ENCODE measurements around the gene TTC13.
A peak's percentile ranks its signal among the peaks of the same experiment; 100 is the strongest.

Gene TTC13

DNA sequence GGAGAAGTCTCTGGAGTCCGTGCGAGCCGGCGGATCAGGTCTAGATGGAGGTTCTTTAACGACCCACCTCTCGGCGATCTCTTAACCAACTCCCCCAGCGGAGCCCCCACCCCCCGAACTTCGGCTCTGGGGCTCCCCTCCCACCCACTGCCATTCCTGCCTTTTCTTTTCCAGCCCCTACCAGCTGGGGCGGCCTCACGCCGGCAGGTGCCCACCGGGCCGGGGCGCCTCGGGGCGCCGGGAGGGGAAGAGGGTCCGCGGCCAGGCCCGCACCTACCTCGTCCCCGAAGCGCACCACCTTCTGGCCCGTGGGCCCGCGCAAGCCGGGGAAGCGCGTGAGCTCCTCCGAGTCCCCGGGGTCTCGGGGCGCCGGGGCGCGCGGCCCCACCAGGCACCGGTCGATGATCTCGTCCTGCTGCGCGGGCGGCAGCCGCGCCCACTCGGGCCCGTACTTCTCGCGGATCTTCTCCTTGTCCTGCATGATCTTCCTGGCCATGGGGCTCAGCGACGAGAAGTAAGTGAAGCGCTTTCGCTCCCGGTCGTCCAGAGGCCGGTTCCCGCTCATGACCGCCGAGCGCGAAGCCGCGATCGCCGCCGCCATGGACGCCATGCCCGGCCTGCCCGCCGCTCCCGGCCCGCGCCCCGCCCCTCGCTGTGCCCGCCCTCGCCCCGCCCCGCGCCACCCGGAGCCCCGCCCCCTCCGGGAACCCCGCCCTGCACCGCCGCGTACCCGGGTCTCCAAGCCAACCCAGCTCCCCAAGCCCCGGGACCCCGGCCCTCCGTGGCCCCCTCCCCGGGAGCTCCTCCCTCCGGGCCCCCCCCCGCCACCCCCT is 110.5 kb downstream of the TTC13 start, which contains the start of gene C1orf198:
TSS of gene C1orf198 (minus strand) at position 619 of the 833 bp plus-strand sequence. CDS start at position 610, 9 bp downstream.
- peak; percentile 83 for DNase-seq

DNA sequence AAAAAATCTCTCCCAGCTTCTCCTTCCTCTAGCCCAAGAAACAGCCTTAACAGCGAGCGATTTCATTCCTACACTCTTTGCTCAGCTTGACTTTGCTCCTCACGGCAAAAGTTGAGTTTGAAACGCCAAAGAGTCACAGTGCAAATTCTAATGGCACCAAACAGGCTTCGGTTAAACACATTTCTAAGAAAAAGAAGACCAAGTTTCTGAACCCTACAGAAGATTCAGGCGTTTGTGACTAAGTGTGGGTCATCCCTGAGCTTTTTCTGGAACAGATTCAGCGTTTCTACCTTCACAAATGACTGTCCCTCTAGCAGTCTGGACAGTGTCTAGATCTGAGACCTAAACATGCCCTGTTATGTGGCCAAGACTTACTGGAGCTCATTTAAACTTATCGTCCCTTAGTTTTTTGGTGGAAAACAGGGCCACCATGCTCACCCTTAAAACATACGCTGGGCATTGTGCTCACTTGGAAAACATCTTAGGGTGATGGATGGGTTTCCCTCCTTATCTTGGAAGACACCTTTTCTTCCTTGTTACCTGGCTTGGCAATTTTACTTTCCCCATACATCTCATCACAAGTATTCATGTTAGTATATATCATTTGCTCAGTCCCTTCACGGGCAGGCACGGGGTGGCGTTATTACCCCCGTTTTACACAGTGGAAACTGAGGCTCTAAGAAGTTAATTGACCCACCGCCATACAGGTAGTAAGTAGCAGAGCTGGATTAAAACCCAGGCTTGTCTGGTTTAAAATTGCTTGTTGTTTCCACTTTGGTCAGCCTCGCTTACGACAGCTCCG is 111.4 kb downstream of the TTC13 start:
- DNase-seq = no peak

DNA sequence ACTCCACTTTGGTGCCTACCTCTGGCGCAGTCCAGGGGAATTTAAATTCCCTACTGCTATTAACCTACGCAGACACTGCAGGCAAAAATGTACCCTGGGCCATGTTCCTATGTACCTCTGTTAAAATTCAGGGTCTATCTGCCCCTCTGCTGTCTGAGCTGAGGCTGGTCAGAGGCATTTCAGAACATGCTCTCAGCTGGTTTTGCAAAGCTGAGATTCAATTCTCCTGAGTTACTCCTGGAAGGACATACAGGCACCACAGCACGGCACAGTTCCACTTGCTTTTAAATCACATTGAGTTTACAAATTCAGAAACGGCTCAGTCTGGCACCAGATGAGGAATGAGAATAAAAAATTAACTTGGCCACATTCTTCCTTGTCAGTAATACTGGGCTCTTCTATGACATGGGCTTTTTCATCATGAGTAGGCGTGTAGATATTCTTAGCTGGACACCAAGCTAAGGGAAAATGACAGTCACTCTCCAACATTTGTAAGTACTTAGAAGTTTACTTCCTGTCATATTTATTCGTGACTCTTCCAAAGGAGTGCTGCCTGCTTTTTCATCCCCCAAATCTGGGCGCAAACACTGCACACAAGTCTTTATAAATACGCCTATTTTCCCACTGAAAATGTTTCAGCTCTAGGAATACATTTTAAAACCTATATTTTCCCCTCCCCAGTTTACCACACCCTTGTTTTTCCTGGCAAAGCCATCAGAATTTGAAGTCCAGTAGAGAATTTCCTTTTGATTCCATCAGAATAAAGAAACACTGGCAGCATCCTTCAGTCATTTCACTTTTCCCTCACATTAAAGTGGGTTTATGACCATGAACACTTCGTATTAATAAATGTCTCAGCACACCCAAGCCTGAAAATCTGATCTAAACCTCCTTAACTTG is 112.2 kb downstream of the TTC13 start:
- no peak for DNase-seq

DNA sequence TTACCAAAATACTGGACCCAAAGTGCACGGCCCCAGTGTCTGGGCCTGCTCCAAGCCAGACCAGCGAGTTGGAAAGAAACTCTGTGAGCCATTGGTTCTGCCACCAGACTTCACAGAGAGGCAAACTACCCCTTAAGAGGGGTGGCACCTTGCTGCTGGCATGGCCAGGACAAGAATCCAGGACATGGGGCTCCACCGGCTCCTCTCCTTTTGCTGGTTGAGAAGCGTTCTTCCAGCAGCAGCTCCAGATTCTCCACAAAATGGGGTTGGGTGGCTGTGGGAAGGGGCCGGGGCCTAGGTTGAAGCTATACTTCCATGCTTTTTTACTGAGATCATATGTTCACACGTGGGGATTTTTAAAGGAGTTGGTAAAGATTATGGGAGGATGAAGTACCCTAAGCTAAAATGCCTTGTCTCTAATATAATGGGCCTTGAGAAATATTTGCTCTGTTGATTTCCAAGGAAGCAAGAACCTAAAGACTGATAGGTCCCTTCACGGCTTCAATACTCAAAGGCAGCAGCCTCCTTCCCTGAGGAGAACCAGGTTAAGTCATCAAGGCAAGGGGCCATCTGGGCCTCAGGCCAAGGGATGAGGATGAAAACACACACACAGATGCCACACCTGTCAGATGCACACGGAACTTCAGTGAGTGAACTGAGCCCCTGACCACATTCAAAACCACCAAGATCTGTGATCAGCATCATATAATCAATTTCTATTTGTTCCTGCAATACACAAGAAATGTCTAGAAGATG is 113.4 kb downstream of the TTC13 start:
- DNase-seq = no peak

DNA sequence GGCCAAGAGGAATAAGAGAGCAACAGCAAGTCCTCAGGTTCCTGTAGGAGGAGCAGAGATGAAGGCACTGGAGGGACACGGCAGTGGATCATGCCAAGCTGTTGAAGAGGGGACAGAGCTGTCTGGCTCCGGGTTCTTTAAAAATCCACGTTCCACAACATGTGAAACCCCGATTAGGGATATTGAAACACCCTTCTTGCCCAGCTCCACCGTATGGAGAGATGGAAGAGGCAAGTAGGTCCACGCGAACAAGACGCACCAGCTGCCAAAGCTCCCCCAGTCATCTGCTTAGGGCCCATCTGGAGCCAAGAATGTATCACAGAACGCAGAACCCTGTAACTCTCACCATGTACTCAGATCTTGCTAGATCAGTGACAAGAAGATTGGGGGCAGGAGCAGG is 114.2 kb downstream of the TTC13 start:
- no peak for DNase-seq

DNA sequence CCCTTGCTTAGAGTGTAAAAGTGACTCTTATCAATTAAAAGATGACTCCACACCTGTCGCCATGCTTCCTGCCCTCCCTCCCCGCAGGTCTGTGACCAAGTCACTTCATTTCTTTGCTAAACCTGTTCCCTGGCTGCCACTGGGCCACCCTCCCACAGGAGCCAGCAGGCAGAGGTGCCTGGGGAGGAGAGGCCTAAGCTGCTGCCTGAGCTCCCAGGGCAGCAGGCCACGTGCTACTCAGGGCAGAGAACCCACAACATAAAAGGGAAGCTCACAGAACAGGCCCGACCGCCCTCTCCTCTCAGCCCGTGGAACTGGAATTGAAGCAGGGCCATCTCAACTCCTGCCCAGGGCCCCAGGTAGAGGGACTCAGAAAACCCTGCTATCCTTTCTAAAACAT is 115.2 kb downstream of the TTC13 start:
- no peak for DNase-seq

DNA sequence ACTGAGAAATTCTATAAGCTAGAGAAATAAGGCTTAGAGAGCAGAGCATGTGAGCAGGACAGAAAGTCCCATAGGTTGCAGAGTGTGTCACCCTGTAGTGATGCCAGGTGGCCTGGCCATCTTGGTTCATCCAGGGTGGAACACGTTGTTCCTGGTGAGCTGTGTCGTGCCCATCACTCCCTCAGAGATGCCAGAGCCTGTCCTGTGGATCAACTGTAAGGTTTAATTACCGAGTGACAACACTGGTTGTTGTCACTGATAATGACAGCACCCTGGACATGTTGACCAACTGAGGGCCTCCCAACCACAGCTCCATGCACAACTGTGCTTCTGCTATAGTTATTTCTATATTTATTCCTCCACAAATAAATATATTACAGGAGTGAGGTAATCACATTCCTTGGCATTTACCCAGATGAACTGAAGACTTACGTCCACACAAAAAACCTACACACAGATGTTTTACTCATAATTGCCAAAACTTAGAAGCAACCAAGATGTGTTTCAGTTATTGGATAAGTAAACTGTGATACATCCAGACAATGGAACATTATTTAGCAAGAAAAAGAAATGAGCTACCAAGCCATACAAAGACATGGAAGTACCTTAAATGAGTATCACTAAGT is 116.6 kb downstream of the TTC13 start:
- no peak for DNase-seq

DNA sequence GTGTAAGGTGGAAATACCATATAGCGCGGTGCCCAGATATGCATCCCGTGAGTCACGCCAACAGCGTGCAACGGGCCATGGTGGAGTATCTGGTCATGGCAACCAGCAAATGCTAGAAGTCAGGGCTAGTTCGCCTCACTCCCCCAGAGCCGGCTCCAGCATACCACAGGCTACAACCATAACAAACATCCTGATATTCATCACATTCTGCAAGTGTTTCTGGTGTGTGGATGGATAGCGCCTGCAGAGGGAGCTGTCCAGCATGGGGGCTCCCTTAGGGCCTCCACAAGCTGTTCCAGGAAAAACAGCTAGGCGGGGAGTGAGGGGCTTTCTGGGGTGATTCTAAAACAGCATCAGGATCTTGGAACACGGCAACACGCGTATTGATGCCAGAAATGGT is 117.2 kb downstream of the TTC13 start:
- DNase-seq = no peak

DNA sequence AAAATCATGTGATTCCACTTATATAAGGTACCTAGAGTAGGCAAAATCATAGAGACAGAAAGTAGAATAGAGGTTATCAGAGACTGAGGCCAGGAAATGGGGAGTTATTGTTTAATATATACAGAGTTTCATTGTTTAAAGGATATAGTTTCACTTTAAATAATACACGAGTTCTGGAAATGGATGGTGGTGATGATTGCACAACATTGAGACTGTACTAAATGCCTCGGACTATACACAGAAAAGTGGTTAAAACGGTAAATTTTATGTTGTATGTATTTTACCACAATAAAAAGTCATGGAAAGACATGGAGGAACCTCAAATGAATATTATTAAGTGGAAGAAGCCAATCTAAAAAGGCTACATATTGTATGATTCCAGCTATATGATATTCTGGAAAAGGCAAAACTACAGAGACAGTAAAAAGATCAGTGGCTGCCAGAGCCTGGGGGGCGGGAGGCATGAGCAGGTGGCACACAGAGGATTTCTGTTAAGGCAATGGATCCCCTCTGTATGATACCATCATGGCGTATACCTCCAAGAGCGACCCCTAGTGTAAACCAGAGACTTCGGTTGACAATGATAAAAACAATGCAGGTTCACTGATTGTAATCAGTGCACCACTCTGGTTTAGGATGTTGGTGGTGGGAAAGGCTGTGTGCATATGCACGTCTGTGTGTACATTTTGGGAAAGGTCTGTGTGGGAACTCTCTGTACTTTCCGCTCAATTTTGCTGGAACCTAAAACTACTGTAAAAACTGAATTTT is 117.9 kb downstream of the TTC13 start:
- no peak for DNase-seq

DNA sequence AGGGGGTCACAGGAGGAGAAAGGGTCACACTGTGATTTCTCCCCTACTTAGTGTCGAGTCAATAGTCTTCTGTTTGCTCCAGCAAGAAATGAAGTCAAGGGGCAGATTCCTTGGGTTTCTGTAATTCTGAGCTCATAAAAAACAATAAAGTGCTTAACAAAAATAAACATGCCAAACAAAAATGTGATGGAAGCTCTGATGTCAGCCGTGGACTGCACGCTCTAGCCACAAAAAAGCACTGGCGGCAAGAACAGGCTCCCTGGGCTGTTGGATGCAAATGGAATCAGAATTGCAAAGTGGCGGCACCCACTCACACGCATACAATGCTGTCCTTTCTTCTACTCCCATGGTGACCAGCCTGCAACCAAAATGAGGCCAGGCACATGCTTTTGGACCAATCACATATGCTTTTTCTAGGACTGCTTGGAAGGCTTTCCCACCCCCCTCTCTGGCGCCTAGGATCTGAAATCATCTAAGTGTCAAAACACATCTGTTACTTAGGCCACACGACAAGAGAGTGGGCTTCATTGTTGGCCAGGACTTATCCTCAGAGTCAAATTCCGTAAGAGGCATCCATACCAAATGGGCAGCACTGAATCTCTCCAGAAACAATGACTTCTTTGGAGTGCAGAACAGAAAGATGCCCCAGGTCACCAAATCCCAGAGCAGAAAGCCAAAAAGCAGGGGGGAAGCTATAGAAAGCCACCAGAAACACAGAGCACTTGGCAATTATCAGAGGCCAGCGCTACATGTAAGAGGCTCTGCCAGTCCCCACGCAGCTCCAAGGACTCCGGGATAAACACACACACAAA is 119.5 kb downstream of the TTC13 start:
- no peak for DNase-seq

DNA sequence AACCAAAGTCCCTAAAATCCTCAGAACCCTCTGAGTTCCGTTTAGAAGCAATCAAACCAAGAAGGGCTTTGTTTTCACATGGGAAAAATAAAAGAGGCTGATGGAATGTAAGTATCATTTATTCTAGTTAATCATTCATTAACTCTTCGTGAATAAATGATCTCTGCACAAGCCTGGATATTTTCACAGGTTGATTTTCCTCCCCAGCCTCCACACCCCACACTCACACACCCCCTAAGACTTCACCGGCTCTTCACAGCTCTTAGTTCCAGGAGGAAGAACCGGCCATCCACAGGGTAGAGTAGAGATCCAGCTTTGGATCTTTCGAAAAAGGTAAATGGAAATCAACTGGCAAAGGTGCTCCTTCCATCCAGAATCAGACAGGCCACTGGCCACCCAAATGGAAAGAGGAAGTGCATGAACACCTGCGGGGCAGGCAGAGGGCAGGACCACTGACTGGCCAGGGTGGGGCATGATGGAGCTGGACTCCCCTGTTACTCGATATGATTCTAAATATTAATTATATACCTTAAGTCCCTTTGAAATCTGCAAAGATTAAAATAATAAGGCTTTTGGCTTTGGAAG is 120.3 kb downstream of the TTC13 start:
- DNase-seq = no peak

DNA sequence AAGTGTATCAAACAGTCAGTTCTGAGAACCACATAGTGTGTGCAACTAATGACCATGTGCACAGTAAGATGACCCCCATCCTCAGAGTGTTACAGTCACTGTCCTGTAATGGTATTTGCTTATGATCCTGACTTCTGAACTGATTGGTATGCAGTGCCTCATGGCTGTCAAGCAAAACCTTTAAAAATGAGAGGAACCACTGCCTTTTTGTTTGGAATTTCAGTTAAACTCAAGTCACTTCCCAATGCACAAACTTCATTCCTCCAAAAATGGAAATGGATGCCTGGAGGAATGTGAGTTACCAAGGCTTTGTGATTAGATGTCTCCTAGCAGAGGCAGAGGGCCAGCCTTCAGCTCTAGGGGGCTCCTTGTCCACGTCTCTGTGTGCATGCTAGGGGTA is 120.8 kb downstream of the TTC13 start:
- no peak for DNase-seq

DNA sequence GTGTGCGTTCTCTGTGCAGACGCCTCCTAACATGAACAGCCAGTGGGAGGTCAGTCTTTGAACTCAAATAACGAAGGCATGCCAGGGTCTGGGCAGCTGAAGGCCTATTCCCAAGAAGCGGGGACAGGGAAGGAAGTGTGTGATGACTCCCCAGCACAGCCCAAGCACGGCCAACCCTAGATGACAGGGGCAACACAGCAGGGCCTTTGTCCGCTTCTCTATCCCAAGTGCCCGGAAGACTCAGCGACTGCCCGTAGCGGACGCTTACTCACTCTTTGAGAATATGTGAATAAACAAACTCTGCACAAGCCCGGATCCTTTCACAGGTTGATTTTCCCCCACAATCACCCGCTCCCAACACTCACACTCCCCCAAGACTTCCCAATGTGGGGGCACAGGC is 121.6 kb downstream of the TTC13 start:
- DNase-seq = no peak

Measured in CD4-positive, alpha-beta T cell treated with Interleukin-17A for 4 hours (primary cell).